MG63 (cell line): ENCODE measurements around the gene CNOT1. TPM values are rescaled to one million over a fixed set of nuclear protein-coding genes. Genes with fewer than 3 reads are reported as not detected.

Source experiments
- DNase-seq: peaks from one replicate; pipeline ENCODE4 v3.0.0-alpha.2; 2020
- H3K27me3 ChIP-seq: fragments of 250-450 bp; sonication (Bioruptor Pico); 2 replicates; pipeline ENCODE4 v1.5.1; 2020; ENCODE audit warnings: mild to moderate bottlenecking, moderate library complexity
- H3K36me3 ChIP-seq: fragments of 250-450 bp; sonication (Bioruptor Pico); 2 replicates; pipeline ENCODE4 v1.5.1; 2020; ENCODE audit warnings: mild to moderate bottlenecking, moderate library complexity
- H3K4me3 ChIP-seq: fragments of 250-450 bp; sonication (Bioruptor Pico); 2 replicates; pipeline ENCODE4 v1.5.1; 2020; ENCODE audit warnings: mild to moderate bottlenecking, moderate library complexity
- H3K9me3 ChIP-seq: fragments of 250-450 bp; sonication (Bioruptor Pico); 2 replicates; pipeline ENCODE4 v1.5.1; 2020; ENCODE audit warnings: mild to moderate bottlenecking, moderate library complexity
- total RNA-seq: library from RNA; depleted of rRNA; stranded (reverse); fragments of >200 nt; shearing (Covaris generic); gene quantifications from 2 replicates; pipeline ENCODE4 v1.2.3, GENCODE V29; 2014; ENCODE audit warnings: low replicate concordance

CNOT1 gene
- total RNA-seq, 1 experiment from 2014 or later: 232 TPM

GRCh38 chr16:58515871-58516767 is 113.5 kb downstream of the CNOT1 start:
- H3K36me3 ChIP-seq: peaks cover 63% of the 10 kb centered on the region

GRCh38 chr16:58515125-58515870 is 114.3 kb downstream of the CNOT1 start, which contains the start of gene SETD6:
Gene SETD6, plus strand, starts transcription at chr16:58515517. Its CDS starts 21 bp downstream, at chr16:58515538.
- Histone ChIP-seq H3K36me3 (peaks cover 55% of the 10 kb centered on the region), H3K4me3 (peak within 1 kb of the TSS; percentile 96), H3K27me3 (no peaks in the 10 kb centered on the region), H3K9me3 (no peaks in the 10 kb centered on the region)
- peak; percentile 97 for DNase-seq

More at GRCh38 chr16:58515871-58516767, 113.5 kb downstream of the CNOT1 start:
- H3K27me3 ChIP-seq: no peaks in the 10 kb centered on the region
- H3K4me3 ChIP-seq: peak overlapping the region; percentile 96
- no peaks in the 10 kb centered on the region for H3K9me3 ChIP-seq
- DNase-seq: peak; percentile 66

GRCh38 chr16:58513874-58514273 is 115.8 kb downstream of the CNOT1 start:
- DNase-seq: no peak
- H3K36me3 ChIP-seq: peaks cover 40% of the 10 kb centered on the region
- no peaks in the 10 kb centered on the region for H3K9me3 ChIP-seq
- H3K27me3 ChIP-seq: no peaks in the 10 kb centered on the region
- peak overlapping the region; percentile 96 for H3K4me3 ChIP-seq

GRCh38 chr16:58511933-58512815 is 117.5 kb downstream of the CNOT1 start:
- peak; percentile 81 for DNase-seq
- H3K4me3 ChIP-seq: no peak overlapping the region
- no peaks in the 10 kb centered on the region for H3K9me3 ChIP-seq
- H3K27me3 ChIP-seq: no peaks in the 10 kb centered on the region
- peaks cover 23% of the 10 kb centered on the region for H3K36me3 ChIP-seq

GRCh38 chr16:58510776-58511628 is 118.6 kb downstream of the CNOT1 start:
- Histone ChIP-seq H3K4me3 (no peak overlapping the region), H3K9me3 (no peaks in the 10 kb centered on the region), H3K36me3 (peaks cover 12% of the 10 kb centered on the region), H3K27me3 (no peaks in the 10 kb centered on the region)
- no peak for DNase-seq

GRCh38 chr16:58510097-58510775 is 119.4 kb downstream of the CNOT1 start:
- no peaks in the 10 kb centered on the region for H3K27me3 ChIP-seq
- no peak for DNase-seq
- H3K9me3 ChIP-seq: no peaks in the 10 kb centered on the region
- H3K36me3 ChIP-seq: peaks cover 8% of the 10 kb centered on the region
- H3K4me3 ChIP-seq: no peak overlapping the region

GRCh38 chr16:58509256-58510096 is 120.2 kb downstream of the CNOT1 start:
- H3K36me3 ChIP-seq: peaks cover 4% of the 10 kb centered on the region
- H3K4me3 ChIP-seq: no peak overlapping the region
- H3K27me3 ChIP-seq: no peaks in the 10 kb centered on the region
- DNase-seq: no peak
- H3K9me3 ChIP-seq: no peaks in the 10 kb centered on the region

GRCh38 chr16:58508671-58509251 is 120.9 kb downstream of the CNOT1 start:
- H3K9me3 ChIP-seq: no peaks in the 10 kb centered on the region
- H3K36me3 ChIP-seq: peaks cover 4% of the 10 kb centered on the region
- DNase-seq: no peak
- H3K27me3 ChIP-seq: no peaks in the 10 kb centered on the region
- no peak overlapping the region for H3K4me3 ChIP-seq

GRCh38 chr16:58507963-58508670 is 121.5 kb downstream of the CNOT1 start:
- H3K9me3 ChIP-seq: no peaks in the 10 kb centered on the region
- DNase-seq: no peak

GRCh38 chr16:58507195-58507962 is 122.2 kb downstream of the CNOT1 start:
- no peaks in the 10 kb centered on the region for H3K27me3 ChIP-seq
- peaks cover 4% of the 10 kb centered on the region for H3K36me3 ChIP-seq
- H3K9me3 ChIP-seq: no peaks in the 10 kb centered on the region
- H3K4me3 ChIP-seq: no peak overlapping the region
- DNase-seq: no peak

More at GRCh38 chr16:58507963-58508670, 121.5 kb downstream of the CNOT1 start:
- Histone ChIP-seq H3K4me3 (no peak overlapping the region), H3K27me3 (no peaks in the 10 kb centered on the region), H3K36me3 (peaks cover 4% of the 10 kb centered on the region)

GRCh38 chr16:58506241-58507194 is 123.1 kb downstream of the CNOT1 start:
- DNase-seq: no peak
- no peaks in the 10 kb centered on the region for H3K36me3 ChIP-seq
- no peaks in the 10 kb centered on the region for H3K9me3 ChIP-seq
- no peak overlapping the region for H3K4me3 ChIP-seq
- no peaks in the 10 kb centered on the region for H3K27me3 ChIP-seq
